Measurements from ENCODE around the gene RALGAPB.
"Not testable (repeated sequence)": the region's sequence is repeated elsewhere in the genome, so short reads cannot be mapped to it uniquely, and the experiment has no call there.

RALGAPB gene

GRCh38 chr20:38472513-38473366 lies at the start of gene RALGAPB:
TSS of gene RALGAPB (plus strand) at chr20:38472843. CDS start at chr20:38488433, 15,590 bp downstream.
- DNase-seq = peak; percentile 96

GRCh38 chr20:38423541-38423940 lies 49.1 kb upstream of the RALGAPB start:
- DNase-seq = no peak

GRCh38 chr20:38424401-38424800 lies 48.2 kb upstream of the RALGAPB start:
- no peak for DNase-seq

GRCh38 chr20:38426006-38426897 lies 46.4 kb upstream of the RALGAPB start:
- no peak for DNase-seq

GRCh38 chr20:38427655-38428023 lies 45.0 kb upstream of the RALGAPB start:
- no peak for DNase-seq

GRCh38 chr20:38428800-38429199 lies 43.8 kb upstream of the RALGAPB start:
- no peak for DNase-seq

GRCh38 chr20:38429301-38429700 lies 43.3 kb upstream of the RALGAPB start:
- no peak for DNase-seq

- no peak for DNase-seq
Measured at GRCh38 chr20:38430679-38431325, 41.8 kb upstream of the RALGAPB start.

- no peak for DNase-seq
Measured at GRCh38 chr20:38432292-38432691, 40.4 kb upstream of the RALGAPB start.

GRCh38 chr20:38432870-38433269 lies 39.8 kb upstream of the RALGAPB start:
- DNase-seq = not testable (repeated sequence)

- DNase-seq = no peak
Measured at GRCh38 chr20:38433304-38433972, 39.2 kb upstream of the RALGAPB start.

GRCh38 chr20:38434301-38434741 lies 38.3 kb upstream of the RALGAPB start:
- no peak for DNase-seq

GRCh38 chr20:38434770-38435554 lies 37.7 kb upstream of the RALGAPB start, which contains the start of gene SNHG17:
TSS of gene SNHG17 (minus strand) at chr20:38435328.
- DNase-seq = peak; percentile 67

GRCh38 chr20:38435555-38435939 lies 37.1 kb upstream of the RALGAPB start:
- no peak for DNase-seq

- DNase-seq = no peak
Measured at GRCh38 chr20:38437796-38438195, 34.8 kb upstream of the RALGAPB start.

GRCh38 chr20:38441110-38441509 lies 31.5 kb upstream of the RALGAPB start:
- not testable (repeated sequence) for DNase-seq

- no peak for DNase-seq
Measured at GRCh38 chr20:38441916-38442315, 30.7 kb upstream of the RALGAPB start.

GRCh38 chr20:38445381-38445796 lies 27.3 kb upstream of the RALGAPB start:
- no peak for DNase-seq

- DNase-seq = no peak
Measured at GRCh38 chr20:38445901-38446425, 26.7 kb upstream of the RALGAPB start.

GRCh38 chr20:38446441-38447209 lies 26.0 kb upstream of the RALGAPB start:
- DNase-seq = peak; percentile 79

GRCh38 chr20:38447251-38447661 lies 25.4 kb upstream of the RALGAPB start:
- DNase-seq = no peak
